GM18867 (cell line): ENCODE measurements around the gene DIS3L2.
"Not testable (repeated sequence)": the region's sequence is repeated elsewhere in the genome, so short reads cannot be mapped to it uniquely, and the experiment has no call there.

Source experiments
- ATAC-seq: cut with Tn5 transposase; IDR thresholded peaks from one replicate; pipeline ENCODE4 v1.9.1; 2021; ENCODE audit warnings: mild to moderate bottlenecking, moderate library complexity; ENCODE audit not compliant: unreplicated experiment

Gene DIS3L2

DNA sequence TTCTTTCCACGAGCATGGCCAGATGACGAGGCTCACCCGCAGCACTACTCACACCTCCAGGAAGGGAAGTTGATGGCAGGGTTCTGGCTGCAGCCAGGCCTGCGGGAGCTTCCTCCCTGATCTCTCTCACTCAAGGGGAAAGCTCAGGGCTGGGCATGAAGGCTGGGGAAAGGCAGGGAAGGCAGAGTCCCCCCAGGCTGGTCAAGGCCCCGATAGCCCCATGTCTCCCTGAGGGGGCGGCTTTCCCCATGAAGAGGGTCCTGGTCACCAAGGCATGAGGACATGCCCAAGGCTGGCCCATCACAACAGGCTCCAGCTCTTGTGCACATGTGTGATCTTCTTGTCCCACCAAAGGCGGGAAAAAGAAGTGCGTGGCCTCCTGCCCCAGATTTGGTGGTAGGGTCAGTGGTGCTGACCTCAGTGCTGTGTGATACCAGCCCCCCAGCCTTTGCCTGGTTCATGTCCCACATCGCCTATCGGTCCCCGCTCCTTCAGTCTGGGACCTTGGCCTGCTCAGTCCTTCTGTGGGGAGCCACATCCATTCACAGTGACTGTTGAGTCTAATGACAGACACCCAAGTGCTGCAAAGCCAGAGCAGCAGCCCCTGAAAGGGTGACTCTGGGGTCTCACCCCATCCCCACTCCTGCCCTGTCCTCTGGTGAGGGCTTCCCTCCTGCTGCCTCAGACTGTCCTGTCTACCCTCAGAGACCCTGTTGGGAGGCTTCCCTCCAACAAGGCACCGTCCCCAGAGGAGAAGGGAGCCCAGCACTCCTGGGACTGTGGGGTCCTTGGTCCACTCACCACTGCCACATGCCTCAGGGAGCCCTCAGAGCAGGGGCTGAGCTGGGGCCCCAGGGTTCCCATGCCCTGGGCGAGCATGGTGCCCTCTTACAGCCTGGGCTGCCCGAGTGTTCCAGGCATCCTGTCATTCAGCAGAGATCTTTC lies 367.3 kb downstream of the DIS3L2 start:
- ATAC-seq = no peak

DNA sequence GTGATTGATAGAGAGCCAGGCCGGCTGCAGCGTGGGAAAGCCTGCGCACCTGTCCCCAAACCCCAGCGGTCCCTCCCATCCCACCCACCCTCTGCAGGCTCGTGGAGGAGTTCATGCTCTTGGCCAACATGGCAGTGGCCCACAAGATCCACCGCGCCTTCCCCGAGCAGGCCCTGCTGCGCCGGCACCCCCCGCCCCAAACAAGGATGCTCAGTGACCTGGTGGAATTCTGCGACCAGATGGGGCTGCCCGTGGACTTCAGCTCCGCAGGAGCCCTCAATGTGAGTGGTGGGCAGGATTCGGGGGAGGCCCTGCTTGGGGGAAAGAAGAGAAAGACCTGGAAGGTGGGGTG lies 368.2 kb downstream of the DIS3L2 start:
- ATAC-seq = no peak

DNA sequence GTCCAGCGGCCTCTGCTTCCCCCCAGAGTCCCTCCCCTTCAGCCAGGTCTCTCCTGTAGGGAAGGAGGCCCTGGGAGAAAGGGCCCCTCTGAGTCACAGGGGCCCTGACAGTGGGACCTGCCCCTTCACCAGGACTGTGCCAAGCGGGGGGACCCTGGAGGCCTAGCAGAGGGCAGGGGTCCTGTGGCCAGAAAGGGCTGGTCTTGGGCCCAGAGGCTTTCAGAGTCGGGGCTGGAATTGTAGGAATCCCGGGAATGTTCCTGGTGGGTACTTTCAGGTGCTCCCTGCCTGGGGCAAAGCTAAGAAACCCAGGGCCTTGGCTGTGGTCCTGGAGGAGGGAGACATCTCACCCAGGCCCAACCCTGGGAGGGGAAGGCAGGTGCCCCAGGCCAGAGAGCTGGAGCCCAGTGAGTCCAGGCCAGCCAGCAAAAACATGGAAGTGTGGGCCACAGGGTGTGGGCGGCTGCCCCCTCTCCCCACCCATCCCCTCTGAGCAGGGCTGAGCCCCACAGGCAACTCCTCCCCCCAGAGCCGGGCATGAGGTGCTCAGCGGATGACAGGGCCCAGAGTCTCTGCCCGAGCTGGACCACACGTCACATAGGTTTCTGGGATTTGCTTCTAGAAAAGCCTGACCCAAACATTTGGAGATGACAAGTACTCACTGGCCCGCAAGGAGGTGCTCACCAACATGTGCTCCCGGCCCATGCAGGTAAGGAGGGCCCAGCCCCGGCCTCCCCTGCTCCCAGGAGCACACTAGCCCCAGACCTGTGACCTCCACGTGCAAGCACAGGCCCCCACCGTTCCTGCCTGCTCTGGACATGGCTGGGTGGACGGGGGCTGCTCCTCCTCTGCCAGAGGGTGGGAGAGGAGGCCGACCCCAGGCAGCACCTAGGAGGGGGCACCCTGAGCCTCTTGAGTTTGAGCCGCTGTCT lies 368.8 kb downstream of the DIS3L2 start:
- ATAC-seq = no peak

DNA sequence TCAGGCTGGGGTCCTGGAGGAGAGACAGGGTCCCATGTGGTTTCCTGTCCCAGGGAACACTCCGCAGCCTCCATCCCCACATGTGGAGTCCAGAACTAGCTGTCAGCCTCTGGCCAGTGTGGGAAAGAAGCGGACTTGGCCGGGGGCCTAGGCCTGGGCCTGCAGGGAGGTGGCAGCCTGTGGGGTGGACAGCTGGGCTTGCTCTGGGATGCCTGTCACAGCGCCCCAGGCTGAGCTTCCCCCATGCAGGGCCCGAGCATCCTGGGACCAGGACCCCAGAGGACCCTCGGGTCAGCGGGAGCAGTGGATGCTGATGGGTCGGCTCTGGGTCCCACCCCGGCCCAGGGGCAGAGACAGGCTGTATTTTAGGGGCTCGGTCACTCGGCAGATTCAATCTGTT lies 369.5 kb downstream of the DIS3L2 start:
- ATAC-seq = not testable (repeated sequence)

DNA sequence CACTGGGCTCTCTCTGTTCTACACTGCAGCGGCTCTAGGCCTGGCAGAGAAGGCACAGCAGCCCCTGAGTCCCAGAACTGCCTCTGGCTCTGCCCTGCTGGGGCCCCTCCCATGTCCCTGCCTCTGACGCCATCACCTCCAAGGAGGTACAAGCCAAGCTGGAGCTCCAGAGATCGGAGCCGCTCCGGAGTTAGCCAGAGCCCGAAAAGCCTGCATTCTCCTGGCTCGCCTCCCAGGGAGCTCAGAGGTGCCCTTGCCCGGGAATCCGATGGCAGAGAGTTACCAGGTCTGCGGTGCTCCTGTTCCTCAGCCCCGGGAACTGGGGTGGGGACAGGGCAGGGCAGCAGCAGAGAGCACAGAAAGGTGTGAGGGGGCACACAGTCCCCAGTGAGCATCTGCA lies 370.1 kb downstream of the DIS3L2 start:
- ATAC-seq = not testable (repeated sequence)

DNA sequence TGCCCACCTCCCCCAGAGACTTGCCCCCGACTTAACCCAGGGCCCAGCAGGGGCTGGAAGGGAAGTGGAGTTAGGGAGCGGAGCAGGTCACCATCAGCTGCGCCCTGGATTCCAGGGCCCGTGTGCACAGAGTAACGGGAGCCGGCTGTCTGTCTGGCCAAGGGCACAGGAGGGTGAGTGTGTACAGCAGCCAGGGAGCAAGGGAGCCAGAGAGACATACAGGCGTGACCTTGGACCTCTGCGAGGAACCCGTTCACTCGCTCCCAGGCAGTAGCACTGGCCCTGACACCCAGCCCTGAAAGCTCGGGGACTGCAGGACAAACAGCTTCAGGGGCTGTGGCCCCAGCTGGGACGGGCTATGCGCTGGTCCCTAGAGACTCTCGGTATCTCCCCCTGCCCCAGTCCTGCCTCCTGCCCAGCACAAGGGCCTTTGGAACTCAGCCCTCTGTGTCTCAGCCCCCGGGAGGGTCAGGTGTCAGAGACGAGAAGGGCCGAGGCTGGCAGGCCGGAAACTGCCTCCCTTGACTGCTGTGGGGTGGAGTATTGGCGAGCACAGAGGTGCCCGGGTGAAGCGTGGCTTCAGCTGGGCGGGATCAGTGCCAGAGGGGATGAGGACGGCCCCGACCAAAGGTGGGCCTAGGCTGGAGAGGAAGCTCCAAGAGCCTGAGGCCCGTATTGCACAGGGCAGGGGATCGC lies 370.9 kb downstream of the DIS3L2 start:
- ATAC-seq = not testable (repeated sequence)

DNA sequence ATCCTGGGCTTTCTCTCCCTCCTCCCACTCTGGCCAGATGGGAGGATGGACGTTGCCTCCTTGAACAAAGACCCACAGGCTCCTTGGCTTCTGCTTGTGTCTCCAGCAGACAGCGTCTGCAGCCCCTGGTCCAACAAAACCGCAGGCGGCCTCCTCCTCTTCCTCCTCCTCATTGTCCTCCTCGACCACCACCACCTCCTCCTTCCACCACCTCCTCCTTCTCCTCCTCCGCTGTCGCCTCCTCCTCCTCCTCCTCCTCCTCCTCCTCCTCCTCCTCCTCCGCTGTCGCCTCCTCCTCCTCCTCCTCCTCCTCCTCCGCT lies 371.4 kb downstream of the DIS3L2 start:
- no peak for ATAC-seq

DNA sequence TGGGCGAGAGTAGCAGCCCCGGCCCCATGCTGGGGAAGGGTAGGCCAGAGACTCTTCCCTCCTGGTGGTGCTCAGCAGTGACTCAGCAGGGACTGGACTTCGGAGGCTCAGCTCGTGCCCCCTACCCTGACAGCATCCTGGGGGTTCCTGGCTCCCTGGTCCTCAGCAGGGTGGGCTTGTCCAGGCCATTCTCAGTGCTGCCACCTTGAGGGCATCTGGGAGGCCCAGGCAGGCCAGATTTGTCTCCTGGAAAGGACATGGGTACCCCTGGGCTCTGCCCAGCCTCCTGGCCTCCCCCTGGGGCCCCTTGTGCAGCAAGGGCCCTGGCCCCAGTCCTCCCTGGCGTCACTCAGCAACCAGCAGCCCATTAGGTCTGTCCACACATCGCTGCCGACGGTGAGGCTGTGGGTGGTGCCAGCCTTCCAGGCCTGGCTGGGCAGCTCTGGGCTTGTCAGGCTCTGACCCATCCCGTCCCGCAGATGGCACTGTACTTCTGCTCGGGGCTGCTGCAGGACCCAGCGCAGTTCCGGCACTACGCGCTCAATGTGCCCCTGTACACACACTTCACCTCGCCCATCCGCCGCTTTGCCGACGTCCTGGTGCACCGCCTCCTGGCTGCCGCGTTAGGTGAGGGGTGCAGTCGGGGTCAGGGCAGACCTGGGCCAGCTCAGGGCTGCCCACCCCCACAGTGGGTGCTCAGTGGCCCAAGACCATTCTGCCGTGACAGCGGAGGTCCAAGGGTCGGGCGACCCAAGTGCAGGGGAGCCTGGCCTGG lies 372.0 kb downstream of the DIS3L2 start:
- ATAC-seq = no peak

DNA sequence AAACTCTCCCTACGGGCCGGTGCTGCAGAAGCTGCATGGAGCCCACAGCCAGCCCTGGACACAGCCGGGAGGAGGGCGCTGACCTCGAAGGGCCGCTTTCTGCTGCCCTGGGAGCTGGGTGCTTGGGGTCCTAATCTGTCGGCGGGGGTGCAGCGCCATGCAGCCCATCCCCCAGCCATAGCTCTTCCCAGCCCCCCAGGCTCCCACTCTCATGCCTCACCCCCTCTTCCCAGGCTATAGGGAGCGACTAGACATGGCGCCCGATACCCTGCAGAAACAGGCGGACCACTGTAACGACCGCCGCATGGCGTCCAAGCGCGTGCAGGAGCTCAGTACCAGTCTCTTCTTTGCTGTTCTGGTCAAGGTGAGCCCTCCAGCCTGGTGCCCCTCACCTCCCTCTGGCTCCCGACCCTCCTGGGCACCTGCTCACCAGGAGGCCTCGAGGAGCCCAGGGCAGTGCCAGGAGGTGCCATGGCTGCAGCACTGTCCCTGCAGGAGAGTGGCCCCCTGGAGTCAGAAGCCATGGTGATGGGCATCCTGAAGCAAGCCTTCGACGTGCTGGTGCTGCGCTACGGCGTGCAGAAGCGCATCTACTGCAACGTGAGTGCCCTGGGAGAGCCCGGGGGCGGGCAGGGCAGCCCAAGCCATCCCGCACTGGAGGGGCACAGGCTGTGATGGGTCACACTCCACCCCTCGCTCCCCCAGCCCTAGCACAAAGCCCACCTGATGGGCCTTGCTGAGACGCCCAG lies 372.8 kb downstream of the DIS3L2 start:
- ATAC-seq = not testable (repeated sequence)

DNA sequence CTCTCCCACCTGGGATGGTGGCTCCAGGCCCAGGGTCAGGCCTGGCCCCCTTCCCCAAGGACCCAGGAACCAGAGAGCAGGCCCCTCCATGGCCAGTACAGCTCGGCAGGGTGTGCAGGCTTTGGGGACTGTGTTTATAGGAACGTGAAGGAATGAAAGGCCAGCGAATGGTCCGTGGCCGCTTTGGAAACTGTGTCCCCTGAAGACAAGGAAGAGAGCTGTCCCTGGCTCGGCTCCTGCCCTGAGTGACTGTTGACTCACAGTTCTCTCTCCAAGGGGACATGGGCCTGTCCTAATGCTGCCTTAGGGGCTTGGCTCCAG lies 373.3 kb downstream of the DIS3L2 start:
- ATAC-seq = not testable (repeated sequence)

DNA sequence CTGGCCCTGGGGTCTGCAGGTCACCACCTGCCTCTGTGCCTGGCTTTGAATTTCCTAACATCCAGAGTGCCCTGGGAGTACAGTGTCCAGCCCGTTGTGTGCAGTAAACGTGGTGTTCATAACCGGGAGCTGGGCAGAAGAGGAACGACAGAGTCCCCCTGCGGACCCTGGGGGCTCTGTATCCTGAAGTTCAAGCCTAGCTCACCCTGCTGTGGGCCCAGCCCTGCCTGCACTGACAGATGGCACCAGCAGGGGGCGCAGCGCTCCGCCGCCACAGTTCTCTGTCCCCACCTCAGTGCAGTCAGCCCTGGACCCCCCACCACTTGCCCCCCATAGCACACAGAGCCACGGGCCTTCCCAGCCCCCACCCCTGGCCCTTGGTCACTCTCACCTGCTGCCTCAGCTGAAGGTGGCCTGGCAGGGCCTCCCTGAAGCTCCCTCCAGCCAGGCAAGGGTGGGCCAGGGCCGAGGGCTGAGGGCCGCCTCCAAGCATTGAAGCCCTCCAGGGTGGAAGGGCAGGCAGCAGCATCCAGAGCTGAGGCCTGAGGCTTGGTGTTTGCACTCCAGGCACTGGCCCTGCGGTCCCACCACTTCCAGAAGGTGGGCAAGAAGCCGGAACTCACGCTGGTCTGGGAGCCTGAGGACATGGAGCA lies 373.8 kb downstream of the DIS3L2 start:
- ATAC-seq = not testable (repeated sequence)

DNA sequence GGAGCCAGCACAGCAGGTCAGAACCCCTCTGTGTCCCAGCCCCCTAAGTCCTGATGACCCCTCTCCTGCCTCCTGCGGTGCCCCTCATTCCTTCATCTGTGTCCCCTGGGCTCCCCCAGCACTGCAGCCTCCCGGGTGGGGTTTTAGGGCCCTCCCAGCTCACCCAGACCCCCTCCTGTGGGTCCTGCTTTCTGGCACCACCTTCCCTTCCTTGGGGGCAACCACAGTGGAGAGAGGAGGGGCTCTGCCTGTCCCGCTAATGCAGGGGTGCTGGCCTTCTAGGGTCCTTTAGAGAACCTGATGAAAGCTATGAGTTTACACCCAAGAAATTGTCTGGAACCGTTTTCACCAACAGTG lies 374.3 kb downstream of the DIS3L2 start:
- ATAC-seq = no peak

DNA sequence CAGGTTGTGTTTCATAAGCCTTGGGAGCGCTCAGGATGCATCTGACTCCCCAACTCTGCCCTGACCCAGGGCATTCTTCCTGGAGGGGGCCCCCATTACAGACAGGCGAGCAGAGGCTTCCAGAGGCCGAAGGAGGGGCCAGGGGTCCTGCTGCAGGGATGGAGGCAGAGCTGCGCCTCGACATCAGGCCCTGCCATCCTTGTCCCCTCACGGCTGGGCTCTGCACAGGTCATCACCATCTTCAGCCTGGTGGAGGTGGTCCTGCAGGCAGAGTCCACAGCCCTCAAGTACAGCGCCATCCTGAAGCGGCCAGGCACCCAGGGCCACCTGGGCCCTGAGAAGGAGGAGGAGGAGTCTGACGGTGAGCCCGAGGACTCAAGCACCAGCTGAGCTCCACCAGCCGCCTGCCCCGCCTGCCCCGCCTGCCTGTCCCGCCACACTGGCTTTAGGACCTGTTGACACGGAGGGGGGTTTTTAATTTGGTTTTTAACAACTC lies 374.8 kb downstream of the DIS3L2 start:
- ATAC-seq = no peak

DNA sequence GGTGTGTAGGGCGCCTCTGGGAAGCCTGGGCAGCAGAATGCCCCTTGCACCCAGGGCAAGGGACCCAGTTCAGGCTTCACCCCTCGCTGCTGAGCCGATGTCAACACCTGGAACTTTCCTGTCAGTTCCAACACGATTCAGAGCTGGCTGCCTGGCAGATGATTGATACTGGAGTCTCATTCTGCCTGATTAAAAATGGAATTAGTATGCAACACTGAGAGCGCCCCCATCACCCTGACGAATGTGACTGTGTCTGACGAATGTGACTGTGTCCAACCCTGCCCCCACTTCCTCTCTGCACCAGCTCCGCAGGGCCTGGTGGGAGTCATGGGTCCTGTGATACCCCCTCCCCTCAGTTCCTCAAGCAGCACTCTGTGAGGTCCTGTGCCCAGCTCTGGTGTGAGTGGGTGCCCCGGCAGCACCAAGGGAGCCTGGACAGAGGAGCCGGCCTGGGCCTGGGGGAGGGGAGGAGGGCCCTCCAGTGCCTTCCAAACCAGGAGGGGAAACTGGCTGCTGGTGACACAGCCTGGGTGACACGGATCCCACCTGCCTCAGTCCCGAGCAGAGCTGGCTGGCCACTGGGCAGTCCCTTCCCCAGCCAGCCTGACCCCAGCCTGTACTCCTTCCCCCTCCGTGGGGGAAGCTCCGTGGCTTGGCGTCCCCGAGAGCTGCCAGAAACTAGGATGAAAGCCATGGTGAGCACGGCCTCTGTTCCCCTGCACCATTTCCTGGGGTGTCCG lies 375.6 kb downstream of the DIS3L2 start:
- ATAC-seq = no peak

DNA sequence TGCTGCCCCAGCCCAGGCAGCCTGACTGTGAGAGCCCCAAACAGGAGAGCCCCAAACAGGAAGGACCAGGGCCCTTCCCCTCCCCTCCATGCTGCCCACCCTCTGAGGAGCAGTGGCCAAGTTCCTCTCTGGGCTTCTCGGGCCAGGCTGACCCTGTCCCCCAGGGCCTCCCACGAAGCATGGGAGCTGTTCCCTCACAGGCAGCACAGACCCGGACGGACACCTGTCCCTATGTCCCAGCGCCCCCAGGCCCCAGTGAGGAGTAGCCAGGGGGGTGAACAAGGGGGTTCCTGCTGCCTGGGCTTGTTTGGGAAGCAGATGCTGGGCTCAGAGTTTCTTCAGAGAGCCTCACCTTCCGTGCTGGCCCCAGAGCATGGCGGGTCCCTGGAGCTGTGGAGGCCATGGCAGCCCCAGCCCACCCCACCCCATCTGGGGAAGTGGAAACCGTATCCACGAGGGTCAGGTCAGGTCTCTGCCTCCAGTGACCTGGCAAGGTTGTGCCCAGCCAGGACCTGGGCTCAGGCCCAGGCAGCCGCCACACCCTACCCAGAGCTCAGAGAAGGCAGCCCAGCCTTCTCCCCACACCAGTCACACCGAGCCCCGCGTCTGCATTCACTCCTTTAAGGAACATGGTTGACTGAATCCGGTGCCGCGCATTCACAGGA lies 376.7 kb downstream of the DIS3L2 start:
- ATAC-seq = not testable (repeated sequence)

DNA sequence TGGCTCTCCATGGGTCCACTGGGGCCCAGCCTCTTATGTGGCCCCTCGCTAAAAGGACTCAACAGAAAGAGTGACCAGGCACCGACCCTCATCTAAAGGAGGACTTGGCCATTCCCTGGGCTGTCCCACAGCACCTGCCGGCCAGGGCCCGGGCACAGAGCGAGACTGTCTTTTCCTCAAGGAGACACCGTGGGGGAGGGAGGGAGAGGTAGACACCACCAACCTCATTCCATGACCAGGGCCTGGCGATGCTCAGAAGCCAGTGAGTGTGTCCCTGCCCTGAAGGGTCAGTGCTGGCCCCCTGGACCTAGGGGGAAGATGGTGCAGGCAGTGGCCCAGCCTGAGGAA lies 377.2 kb downstream of the DIS3L2 start:
- no peak for ATAC-seq

DNA sequence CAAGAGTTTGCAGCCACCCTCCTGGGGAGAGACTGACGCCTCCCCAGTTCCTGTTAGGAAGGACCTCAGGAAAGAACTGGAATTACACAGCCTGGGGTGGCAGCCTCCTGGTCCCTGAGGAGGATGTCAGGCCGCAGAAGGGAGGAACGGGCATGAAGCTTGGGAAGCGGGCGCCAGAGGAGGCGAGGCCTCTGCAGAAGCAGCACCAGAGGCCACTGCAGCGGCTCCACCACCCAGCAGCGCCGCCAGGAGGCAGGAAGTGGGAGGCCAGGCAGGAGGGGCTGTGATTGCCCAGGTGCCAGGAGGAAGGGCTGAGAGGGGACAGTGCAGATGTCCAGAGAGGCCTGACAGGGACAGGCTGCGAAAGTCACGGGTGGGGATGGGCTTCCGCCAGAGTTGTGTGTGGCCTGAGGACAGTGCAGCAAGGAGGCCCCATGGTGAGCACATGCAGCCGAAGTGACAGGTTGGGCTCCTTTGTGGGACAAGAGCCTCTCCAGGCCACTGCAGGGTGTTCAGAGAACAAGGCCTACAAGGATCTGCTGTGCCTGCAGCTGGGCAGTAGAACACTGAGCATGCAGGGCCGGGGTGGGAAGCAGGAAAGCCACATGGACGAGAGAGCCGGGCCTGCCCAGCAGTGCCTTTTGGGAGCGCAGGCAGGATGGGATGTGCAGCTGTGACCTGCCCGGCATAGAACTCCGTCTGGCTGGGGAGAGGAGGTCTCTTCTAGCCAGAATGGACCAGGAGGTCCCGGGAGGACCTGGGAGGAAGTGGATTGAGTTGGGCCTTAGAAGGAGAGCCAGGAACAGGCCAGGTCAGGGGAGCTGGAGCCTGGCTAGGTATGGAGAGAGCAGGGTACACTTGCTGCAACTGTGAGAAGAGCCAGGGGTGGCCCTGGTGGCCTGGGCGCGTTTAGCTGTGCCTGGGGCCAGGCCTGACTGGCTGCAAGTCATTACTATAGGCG lies 377.9 kb downstream of the DIS3L2 start:
- ATAC-seq = no peak
